Amniotic stem cell (primary cell): ENCODE data around the gene PRPF39.
A peak's percentile ranks its signal among the peaks of the same experiment; 100 is the strongest.
"Not testable (repeated sequence)": the region's sequence is repeated elsewhere in the genome, so short reads cannot be mapped to it uniquely, and the experiment has no call there.

ENCODE experiments used
- DNase-seq: peaks from one replicate; lab custom pipeline; 2025; lab: John Stamatoyannopoulos, UW

Gene PRPF39, protein sequence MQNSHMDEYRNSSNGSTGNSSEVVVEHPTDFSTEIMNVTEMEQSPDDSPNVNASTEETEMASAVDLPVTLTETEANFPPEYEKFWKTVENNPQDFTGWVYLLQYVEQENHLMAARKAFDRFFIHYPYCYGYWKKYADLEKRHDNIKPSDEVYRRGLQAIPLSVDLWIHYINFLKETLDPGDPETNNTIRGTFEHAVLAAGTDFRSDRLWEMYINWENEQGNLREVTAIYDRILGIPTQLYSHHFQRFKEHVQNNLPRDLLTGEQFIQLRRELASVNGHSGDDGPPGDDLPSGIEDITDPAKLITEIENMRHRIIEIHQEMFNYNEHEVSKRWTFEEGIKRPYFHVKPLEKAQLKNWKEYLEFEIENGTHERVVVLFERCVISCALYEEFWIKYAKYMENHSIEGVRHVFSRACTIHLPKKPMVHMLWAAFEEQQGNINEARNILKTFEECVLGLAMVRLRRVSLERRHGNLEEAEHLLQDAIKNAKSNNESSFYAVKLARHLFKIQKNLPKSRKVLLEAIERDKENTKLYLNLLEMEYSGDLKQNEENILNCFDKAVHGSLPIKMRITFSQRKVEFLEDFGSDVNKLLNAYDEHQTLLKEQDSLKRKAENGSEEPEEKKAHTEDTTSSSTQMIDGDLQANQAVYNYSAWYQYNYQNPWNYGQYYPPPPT

GRCh38 chr14:45083976-45084722 lies at the start of gene PRPF39:
PRPF39 (plus strand) TSS chr14:45084116; CDS start chr14:45095240, 11,124 bp downstream.
- peak; percentile 87 for DNase-seq

- no peak for DNase-seq
Measured at GRCh38 chr14:45034730-45035129, 49.2 kb upstream of the PRPF39 start.

- no peak for DNase-seq
Measured at GRCh38 chr14:45038256-45038655, 45.7 kb upstream of the PRPF39 start.

DNA sequence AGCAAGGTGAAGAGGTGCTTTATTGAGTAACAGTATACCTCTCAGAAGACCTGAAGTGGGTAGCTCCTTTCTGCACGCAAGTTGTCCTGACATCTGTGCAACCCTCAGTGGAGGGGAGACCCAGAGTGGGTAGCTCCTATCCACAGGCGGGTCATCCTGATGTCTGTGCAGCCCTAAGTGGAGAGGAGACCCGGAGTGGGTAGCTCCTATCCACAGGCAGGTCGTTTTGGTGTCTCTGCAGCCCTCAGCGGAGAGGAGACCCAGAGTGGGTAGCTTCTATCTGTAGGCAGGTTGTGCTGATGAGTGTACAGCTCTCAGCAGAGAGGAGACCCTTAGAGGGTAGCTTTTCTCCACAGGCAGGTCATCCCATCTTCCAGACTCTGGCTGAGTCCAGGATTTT lies 45.1 kb upstream of the PRPF39 start:
- DNase-seq, result no peak

DNA sequence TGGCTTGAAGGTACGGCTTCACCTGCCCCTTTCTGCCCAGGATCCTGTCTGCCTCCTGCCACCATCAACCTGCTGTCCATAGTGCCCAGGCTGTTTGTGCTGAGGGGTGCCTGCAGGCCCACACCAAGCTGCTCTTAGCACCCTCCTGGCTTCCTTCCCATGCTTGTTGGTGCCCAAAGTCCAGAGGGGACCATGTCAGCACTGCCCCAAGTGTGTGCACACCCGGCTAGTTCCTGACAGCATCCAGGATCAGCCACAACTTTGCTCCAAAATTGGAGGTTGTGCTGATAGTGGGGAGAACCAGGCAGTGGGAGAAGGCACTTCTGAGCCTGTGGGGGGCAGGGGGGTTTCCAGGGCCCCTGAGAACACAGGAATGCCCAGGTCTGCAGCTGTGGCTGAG lies 44.5 kb upstream of the PRPF39 start:
- DNase-seq, result no peak

DNA sequence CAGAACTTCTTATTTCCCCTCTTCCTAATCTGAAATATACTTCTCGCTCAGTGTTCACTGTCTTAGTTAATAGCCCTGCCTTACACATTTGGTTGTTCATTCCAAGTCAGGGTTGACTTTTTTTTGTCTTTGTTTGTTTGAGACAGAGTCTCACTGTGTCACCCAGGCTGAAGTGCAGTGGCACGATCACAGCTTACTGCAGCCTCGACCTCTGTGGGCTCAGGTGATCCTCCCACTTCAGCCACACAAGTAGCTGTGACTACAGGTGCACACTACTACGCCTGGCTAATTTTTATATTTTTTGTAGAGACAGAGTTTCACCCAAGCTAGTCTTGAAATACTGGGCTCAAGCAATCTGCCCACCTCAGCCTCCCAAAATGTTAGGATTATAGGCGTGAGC lies 42.3 kb upstream of the PRPF39 start:
- DNase-seq, result no peak

DNA sequence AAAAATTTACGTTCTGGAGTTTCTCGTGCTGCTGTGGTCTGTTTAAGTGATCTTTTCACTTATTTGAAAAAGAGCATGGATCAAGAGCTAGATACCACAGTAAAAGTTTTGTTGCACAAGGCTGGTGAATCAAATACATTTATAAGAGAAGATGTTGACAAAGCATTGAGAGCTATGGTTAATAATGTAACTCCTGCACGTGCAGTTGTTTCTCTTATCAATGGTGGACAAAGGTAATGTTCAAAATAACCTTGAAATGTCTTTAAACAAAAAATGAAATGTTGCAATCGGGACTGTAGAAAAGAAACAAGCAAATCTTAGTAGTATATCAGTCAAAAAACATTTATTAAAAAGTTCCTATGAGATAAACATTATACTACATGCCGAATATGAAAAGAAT lies 39.3 kb upstream of the PRPF39 start:
- DNase-seq, result no peak

- DNase-seq, result no peak
Measured at GRCh38 chr14:45048385-45048784, 35.5 kb upstream of the PRPF39 start.

GRCh38 chr14:45051180-45051579 lies 32.7 kb upstream of the PRPF39 start:
- DNase-seq, result no peak

DNA sequence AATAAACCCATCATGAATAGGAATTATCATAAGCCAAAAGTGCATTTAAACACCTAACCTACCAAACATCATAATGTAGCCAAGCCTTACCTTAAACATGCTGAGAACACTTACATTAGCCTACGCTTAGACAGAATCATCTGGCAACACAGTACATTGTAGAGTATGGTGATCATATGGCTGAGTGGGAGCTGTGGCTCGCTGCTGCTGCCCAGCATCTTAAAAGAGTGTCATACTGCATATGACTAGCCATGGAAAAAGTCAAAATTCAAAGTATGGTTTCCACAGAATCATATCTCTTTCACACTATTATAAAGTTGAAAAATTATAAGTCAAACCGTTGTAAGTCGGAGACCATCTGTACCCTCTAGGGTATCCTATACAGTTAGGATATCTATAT lies 32.0 kb upstream of the PRPF39 start:
- DNase-seq, result no peak

DNA sequence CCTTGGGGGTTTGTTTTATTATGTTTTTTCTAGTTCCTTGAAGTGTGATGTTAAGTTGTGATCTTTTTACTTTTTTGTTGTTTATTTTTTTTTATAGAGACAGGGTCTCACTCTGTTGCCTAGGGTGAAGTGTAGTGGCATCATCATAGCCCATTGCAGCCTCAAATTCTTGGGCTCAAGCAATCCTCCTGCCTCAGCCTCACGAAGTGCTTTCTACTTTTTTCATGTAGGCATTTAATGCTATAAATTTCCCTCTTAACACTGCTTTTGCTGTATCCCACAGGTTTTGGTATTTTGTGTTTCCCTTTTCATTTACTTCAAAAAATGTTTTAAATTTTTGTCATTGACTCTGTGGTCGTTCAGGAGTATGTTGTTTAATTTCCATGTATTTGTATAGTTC lies 26.6 kb upstream of the PRPF39 start:
- no peak for DNase-seq

DNA sequence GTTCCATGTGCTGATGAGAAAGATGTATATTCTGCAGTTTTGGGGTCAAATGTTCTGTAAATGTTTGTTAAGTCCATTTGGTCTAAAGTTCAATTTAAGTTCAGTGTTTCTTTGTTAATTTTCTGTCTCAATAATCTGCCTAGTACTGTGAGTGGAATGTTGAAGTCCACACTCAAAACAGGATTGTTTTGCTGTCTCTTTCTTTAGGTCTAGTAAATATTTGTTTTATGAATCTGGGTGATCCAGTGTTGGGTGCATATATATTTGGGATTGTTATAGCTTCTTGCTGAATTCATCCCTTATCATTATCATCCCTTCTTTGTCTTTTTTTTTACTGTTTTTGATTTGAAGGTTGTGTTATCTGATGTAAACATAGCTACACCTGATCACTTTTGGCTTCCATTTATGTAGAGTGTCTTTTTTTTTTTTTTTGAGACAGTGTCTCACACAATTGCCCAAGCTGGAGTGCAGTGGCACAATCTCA lies 26.0 kb upstream of the PRPF39 start:
- no peak for DNase-seq

GRCh38 chr14:45060551-45060950 lies 23.4 kb upstream of the PRPF39 start:
- no peak for DNase-seq

- DNase-seq, result no peak
Measured at GRCh38 chr14:45065540-45065939, 18.4 kb upstream of the PRPF39 start.

GRCh38 chr14:45065956-45066355 lies 18.0 kb upstream of the PRPF39 start:
- DNase-seq, result no peak

GRCh38 chr14:45066667-45067066 lies 17.2 kb upstream of the PRPF39 start:
- DNase-seq, result no peak

DNA sequence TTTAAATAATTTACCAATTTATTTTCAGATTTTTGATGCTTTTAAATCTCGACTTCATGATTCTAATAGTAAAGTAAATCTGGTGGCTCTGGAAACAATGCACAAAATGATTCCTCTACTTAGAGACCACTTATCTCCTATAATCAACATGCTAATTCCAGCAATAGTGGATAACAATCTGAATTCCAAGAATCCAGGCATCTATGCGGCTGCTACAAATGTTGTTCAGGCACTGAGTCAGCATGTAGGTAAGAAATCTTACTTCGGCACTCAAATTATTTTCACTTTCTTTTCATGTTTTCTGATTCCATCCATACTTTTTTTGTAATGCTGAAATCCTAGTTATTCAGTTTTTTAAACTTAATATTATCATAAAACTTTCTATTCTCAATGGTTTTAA lies 15.5 kb upstream of the PRPF39 start:
- DNase-seq, result no peak

DNA sequence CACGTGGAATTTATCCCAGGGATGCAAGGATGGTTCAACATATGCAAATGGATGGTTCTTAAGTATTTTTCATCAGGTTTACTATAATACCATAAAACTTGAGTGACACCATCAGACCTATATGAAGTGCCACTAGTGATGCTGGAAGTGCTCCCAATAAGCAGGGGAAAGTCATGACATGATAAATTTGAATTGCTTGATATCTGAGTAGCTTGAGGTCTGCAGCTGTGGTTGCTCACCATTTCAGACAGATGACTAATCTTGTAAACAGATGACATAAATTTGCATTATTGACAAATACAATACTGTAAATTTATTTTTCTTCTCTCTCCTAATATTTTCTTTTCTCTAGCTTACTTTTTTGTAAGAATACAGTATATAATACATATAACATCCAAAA lies 13.7 kb upstream of the PRPF39 start:
- no peak for DNase-seq

DNA sequence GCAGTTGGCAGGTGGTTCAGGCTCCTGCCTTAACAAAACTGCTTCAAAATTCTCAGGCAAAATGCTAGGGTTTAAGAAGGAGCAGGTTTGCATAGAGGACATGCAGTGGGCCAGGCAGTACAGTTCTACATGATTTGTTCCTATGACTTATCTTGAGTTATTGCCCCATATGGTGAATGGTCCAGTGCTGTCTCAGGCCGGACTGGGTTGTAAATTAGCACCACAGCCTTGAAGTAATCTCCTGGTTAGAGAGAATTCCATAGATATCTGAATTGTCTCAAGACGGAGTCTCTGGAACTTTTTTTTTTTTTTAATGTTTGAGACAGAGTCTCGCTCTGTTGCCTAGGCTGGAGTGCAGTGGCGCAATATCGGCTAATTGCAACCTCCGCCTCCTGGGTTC lies 11.8 kb upstream of the PRPF39 start:
- no peak for DNase-seq

DNA sequence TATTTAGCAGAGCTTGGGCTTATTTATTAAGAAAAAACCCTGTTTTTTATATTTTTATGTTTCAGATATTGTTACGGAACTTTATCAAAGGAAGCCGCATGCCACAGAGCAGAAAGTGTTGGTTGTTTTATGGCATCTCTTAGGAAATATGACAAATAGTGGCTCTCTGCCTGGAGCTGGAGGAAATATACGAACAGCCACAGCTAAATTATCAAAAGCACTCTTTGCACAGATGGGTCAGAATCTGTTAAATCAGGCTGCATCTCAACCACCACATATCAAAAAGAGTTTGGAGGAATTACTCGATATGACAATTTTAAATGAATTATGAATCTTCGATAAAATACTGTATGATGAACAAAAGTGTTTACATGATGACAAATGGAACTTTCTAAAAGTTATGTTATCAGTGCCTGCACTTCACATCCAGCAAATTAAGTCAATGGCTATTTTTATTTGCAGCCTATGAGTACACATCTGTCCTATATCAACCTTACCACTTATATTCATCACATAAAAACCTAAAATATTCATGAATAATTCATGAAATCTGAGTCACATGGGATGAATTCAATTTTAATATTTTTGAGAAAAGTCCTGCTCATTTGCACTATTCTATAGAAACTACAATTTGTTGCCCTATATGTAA lies 10.6 kb upstream of the PRPF39 start:
- DNase-seq, result no peak

- DNase-seq, result no peak
Measured at GRCh38 chr14:45078323-45078722, 5.6 kb upstream of the PRPF39 start.

GRCh38 chr14:45080416-45080968 lies 3.4 kb upstream of the PRPF39 start:
- DNase-seq, result not testable (repeated sequence)
